ENCODE measurements around the gene MYBBP1A.

GRCh38 chr17:4583782-4584100 lies 28.6 kb upstream of the MYBBP1A start:
- TF ChIP-seq GATA3 (IDR thresholded peaks at IDR 0.05; ENCODE audit: low read depth, low read length): no peak
- TF ChIP-seq GATA2 (IDR thresholded peaks at IDR 0.05; ENCODE audit: low read depth, low read length): no peak

Measured in SH-SY5Y (cell line).